Measurements from ENCODE around the gene SUGCT. TPM values are rescaled to one million over a fixed set of nuclear protein-coding genes. Genes with fewer than 3 reads are reported as not detected.
A peak's percentile ranks its signal among the peaks of the same experiment; 100 is the strongest.
"Not testable (repeated sequence)": the region's sequence is repeated elsewhere in the genome, so short reads cannot be mapped to it uniquely, and the experiment has no call there.

The SUGCT gene
- total RNA-seq, 1 experiment from 2014 or later = 1.6 TPM

DNA sequence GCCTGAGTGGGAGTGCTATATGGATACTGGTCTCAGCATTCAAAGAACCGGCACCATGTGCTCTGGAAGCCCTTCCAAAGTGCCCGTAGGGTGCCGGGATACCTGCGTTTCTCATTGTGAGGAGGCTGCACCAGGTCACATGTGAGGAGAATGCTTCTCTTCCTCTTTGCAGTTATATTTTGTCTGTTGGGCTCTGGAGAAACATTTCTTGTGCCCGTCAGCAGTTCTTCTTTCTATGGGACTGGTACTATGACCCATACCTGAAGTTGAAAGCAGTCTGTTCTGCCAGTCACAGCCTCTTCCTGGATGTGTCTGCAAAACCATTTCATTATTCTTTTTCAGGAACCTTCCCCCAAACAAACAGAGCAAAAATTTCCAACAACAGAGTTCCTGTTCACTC is 465.0 kb downstream of the SUGCT start:
- Mint-ChIP-seq H3K27me3 (ENCODE audit: unreplicated experiment) (no peaks in the 10 kb centered on the region), H3K4me3 (ENCODE audit: low read depth, unreplicated experiment) (no peak overlapping the region), H3K4me1 (ENCODE audit: low read depth, unreplicated experiment) (no peaks in the 10 kb centered on the region), H3K9me3 (ENCODE audit: low read depth, unreplicated experiment) (no peaks in the 10 kb centered on the region), H3K27ac (ENCODE audit: unreplicated experiment) (no peak overlapping the region), H3K36me3 (ENCODE audit: insufficient read depth, unreplicated experiment) (no peaks in the 10 kb centered on the region)
- intact Hi-C loops (cut with micrococcal nuclease; ENCODE audit: unreplicated experiment) = loop anchor here (5.0 kb wide), 1 partner anchor 368 kb away; no protein-coding TSS in a partner anchor
- CTCF ChIA-PET = no interaction called here
- DNase-seq = no peak
- BruUV-seq (replicated peaks) = no TSS peak
- TF ChIP-seq, protein P1, sequence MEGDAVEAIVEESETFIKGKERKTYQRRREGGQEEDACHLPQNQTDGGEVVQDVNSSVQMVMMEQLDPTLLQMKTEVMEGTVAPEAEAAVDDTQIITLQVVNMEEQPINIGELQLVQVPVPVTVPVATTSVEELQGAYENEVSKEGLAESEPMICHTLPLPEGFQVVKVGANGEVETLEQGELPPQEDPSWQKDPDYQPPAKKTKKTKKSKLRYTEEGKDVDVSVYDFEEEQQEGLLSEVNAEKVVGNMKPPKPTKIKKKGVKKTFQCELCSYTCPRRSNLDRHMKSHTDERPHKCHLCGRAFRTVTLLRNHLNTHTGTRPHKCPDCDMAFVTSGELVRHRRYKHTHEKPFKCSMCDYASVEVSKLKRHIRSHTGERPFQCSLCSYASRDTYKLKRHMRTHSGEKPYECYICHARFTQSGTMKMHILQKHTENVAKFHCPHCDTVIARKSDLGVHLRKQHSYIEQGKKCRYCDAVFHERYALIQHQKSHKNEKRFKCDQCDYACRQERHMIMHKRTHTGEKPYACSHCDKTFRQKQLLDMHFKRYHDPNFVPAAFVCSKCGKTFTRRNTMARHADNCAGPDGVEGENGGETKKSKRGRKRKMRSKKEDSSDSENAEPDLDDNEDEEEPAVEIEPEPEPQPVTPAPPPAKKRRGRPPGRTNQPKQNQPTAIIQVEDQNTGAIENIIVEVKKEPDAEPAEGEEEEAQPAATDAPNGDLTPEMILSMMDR (IDR thresholded peaks at IDR 0.05; ENCODE audit: unreplicated experiment) = no peak

DNA sequence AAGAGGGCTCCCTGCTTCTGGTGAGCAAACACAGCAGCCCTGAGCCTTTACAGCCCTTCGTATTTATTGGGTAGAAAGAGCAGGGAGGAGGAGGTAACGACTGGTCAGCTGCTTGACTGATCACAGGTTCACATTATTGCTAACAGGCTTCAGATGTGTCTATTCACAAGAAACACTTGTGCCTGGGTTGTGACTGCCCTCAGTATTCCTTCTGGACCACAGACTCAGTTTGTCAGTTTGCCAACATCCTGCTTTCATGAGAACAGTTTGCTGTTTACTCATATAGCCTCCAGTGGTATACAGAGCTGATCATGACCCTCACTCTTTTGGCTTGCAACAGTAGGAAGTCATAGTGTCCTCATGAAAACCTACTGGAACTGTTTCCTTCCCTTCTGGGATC is 467.5 kb downstream of the SUGCT start:
- DNase-seq; H3K27me3 Mint-ChIP-seq (ENCODE audit: unreplicated experiment); H3K27ac Mint-ChIP-seq (ENCODE audit: unreplicated experiment); H3K36me3 Mint-ChIP-seq (ENCODE audit: insufficient read depth, unreplicated experiment); H3K4me3 Mint-ChIP-seq (ENCODE audit: low read depth, unreplicated experiment); H3K9me3 Mint-ChIP-seq (ENCODE audit: low read depth, unreplicated experiment); BruUV-seq (replicated peaks); CTCF ChIA-PET: not testable (repeated sequence)
- intact Hi-C loops (cut with micrococcal nuclease; ENCODE audit: unreplicated experiment) = loop anchor here (5.0 kb wide), 1 partner anchor 370 kb away; no protein-coding TSS in a partner anchor
- H3K4me1 Mint-ChIP-seq (ENCODE audit: low read depth, unreplicated experiment) = peaks cover 10% of the 10 kb centered on the region

DNA sequence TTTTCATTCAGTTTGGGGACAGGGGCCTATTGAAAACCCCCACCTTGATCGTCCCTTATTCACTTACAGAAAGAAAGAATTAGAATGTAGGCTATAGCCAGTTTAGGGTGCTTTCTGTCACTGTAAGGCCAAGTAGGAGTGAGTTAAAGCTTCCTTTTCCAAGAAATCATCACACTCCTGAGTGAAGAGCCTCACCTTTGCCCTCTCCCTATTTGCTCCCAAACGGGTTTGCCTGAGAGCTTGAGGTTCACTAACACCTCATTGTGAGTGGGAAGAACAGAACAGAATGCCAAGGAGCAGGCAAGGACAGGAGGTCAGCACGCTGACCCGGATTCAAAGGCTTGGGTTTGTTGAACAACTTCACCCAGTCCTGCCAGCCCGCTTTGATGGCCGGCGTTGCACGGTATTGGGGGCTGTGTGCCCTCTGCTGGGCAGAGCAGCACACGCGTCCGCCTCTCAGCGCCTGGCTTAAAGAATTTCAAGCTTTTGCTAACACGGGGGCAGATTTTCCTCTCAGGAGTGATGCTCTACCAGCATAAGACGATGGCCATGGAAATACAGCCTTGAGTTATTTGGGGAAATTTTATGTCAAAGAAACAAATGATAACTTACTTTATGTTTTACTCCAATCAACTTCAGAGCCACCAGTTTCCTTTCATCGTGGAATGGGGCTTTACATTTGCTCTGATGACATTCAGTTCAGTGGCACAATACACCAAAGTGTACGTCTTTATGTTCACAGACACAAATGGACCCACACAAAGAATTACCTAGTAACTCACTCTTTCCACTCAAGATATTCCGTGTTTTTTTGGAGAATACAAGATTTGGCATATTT is 470.0 kb downstream of the SUGCT start:
- BruUV-seq (replicated peaks) = no TSS peak
- Mint-ChIP-seq H3K4me1 (ENCODE audit: low read depth, unreplicated experiment) (peaks cover 10% of the 10 kb centered on the region), H3K36me3 (ENCODE audit: insufficient read depth, unreplicated experiment) (no peaks in the 10 kb centered on the region), H3K9me3 (ENCODE audit: low read depth, unreplicated experiment) (no peaks in the 10 kb centered on the region), H3K27me3 (ENCODE audit: unreplicated experiment) (no peaks in the 10 kb centered on the region), H3K4me3 (ENCODE audit: low read depth, unreplicated experiment) (no peak overlapping the region), H3K27ac (ENCODE audit: unreplicated experiment) (no peak overlapping the region)
- CTCF ChIA-PET = interaction anchor here (0.6 to 2.0 kb wide), 9 partner anchors 34 to 1101 kb away, joined by 3 to 11 read pairs (median 4); no protein-coding TSS in a partner anchor
- TF ChIP-seq, protein P1 (IDR thresholded peaks at IDR 0.05; ENCODE audit: unreplicated experiment) = peak; percentile 92
- DNase-seq = peak; percentile 72
- intact Hi-C loops (cut with micrococcal nuclease; ENCODE audit: unreplicated experiment) = loop anchor here (1.0 to 5.0 kb wide), 4 partner anchors 276 to 1127 kb away; no protein-coding TSS in a partner anchor

DNA sequence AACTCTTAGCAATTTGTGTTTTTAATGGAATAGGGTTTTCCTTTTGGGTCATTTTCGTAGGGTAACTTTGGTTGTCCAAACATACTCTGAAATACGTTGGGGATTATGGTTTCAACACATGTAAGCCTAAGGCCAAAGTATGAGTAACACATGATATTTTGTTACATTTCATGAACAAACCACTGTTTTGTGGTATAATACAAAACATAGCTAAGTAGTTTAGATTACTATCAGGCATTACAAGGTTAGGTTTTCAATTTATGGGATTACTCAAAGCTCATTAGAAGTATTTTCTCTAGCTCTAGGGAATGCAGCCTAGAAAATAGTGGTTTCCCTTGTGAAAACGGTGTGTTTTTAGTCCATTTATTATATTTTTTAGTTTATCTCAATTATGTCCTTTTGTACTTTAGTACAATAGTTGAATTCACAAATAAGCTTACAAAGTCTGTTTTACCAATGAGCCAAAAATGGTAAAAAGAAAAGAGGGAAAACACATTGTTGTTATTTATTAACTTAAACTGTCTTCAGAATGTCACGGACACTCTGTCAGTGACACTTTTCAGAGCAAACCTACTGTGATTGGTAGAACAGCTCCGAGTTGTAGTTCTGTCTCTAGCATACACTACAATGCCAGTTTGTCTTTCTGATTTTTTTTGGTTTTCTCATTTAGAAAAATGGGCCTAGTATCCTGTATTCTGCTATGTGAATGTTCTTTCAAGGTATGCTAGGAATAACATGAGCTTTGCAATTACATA is 473.7 kb downstream of the SUGCT start:
- no peaks in the 10 kb centered on the region for H3K27me3 Mint-ChIP-seq (ENCODE audit: unreplicated experiment)
- no peaks in the 10 kb centered on the region for H3K9me3 Mint-ChIP-seq (ENCODE audit: low read depth, unreplicated experiment)
- H3K27ac Mint-ChIP-seq (ENCODE audit: unreplicated experiment) = no peak overlapping the region
- TF ChIP-seq, protein P1 (IDR thresholded peaks at IDR 0.05; ENCODE audit: unreplicated experiment) = no peak
- CTCF ChIA-PET = interaction anchor here (0.6 to 1.1 kb wide), 5 partner anchors 9 to 283 kb away, joined by 3 to 5 read pairs (median 3); no protein-coding TSS in a partner anchor
- no peak overlapping the region for H3K4me3 Mint-ChIP-seq (ENCODE audit: low read depth, unreplicated experiment)
- intact Hi-C loops (cut with micrococcal nuclease; ENCODE audit: unreplicated experiment) = loop anchor here (5.0 kb wide), 2 partner anchors 1099 to 1124 kb away; no protein-coding TSS in a partner anchor
- DNase-seq = no peak
- H3K36me3 Mint-ChIP-seq (ENCODE audit: insufficient read depth, unreplicated experiment) = no peaks in the 10 kb centered on the region
- H3K4me1 Mint-ChIP-seq (ENCODE audit: low read depth, unreplicated experiment) = peaks cover 10% of the 10 kb centered on the region
- no TSS peak for BruUV-seq (replicated peaks)

Data from Calu3 (cell line).